ENCODE data around the gene FMC1.
"Not testable (repeated sequence)": the region's sequence is repeated elsewhere in the genome, so short reads cannot be mapped to it uniquely, and the experiment has no call there.

The FMC1 gene

DNA sequence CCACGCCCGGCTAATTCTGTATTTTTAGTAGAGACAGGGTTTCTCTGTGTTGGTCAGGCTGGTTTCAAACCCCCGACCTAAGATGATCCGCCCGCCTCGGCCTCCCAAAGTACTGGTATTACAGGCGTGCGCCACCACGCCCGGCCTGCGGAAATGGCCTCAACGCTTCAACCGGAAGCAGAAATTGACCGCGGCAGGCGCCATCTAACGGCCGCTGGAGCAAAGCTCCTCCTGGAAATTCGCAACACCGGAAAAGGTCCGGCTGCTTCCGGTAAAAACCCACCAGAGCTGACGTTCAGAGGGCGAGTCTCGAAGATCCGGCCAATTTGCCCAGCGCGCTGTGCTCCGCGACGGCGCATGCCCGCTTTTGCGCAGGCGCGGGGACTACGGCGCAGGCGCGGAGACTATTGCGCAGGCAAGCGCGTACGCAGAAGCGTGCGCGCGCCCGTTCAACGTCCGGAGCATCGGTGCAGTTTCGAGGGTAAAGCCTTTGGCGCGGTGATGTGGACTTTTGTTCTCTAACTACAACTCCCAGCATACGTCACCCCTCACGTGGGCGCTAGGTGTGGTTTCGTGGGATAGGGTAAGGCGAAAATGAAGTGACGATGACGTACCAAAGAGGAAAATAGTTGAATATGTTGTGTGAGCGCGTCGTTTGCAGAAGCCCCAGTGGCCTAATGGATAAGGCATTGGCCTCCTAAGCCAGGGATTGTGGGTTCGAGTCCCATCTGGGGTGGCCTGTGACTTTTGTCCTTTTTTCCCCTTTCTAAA lies 915 bp upstream of the FMC1 start:
- TF ChIP-seq, protein P1, sequence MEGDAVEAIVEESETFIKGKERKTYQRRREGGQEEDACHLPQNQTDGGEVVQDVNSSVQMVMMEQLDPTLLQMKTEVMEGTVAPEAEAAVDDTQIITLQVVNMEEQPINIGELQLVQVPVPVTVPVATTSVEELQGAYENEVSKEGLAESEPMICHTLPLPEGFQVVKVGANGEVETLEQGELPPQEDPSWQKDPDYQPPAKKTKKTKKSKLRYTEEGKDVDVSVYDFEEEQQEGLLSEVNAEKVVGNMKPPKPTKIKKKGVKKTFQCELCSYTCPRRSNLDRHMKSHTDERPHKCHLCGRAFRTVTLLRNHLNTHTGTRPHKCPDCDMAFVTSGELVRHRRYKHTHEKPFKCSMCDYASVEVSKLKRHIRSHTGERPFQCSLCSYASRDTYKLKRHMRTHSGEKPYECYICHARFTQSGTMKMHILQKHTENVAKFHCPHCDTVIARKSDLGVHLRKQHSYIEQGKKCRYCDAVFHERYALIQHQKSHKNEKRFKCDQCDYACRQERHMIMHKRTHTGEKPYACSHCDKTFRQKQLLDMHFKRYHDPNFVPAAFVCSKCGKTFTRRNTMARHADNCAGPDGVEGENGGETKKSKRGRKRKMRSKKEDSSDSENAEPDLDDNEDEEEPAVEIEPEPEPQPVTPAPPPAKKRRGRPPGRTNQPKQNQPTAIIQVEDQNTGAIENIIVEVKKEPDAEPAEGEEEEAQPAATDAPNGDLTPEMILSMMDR (IDR thresholded peaks at IDR 0.05; ENCODE audit: low read depth, low read length, missing control alignments): peak; percentile 74
- peak; percentile 99 for DNase-seq (ENCODE audit: low read depth)

DNA sequence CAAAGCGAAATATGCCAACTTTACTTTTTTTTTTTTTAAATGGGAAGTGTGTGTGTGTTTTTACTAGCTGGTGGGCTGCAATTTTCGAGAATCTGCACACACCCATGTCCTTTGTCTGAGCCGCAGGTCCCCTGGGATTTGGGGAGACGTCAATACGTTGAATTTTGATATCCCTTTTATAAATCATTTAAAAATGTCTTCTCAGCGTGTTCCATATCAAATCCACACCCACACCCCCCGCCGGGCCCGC lies 404 bp upstream of the FMC1 start:
- TF ChIP-seq, protein P1 (IDR thresholded peaks at IDR 0.05; ENCODE audit: low read depth, low read length, missing control alignments): no peak
- no peak for DNase-seq (ENCODE audit: low read depth)
- H3K4me3 ChIP-seq (ENCODE audit: low read depth, low read length): peak overlapping the region; percentile 90

More for the DNA sequence above, 915 bp upstream of the FMC1 start:
- H3K4me3 ChIP-seq (ENCODE audit: low read depth, low read length): peak overlapping the region; percentile 90

DNA sequence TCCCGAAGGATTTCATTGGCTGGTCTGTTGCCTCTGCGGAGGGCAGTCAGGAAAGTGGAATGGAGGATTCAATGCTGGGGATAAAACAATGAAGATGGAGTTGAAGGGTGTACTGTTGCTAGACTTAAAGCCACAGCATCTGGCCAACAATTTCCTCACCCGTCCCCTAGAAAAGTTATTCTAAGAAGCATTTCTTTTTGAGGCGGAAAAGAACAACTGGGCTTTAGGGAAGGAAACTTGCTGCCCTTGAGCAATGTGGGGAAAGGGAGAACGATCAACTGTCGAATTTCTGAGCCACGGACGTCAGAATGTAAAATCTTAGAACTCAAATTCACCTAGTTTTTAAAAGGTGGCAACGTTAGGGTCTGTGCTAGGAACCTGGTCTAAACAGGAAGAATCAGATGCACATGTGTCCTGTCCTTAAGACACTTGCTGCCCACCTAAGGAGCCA lies 664 bp downstream of the FMC1 start:
- H3K4me3 ChIP-seq (ENCODE audit: low read depth, low read length): peak overlapping the region; percentile 90
- TF ChIP-seq, protein P1 (IDR thresholded peaks at IDR 0.05; ENCODE audit: low read depth, low read length, missing control alignments): no peak
- DNase-seq (ENCODE audit: low read depth): peak; percentile 70

DNA sequence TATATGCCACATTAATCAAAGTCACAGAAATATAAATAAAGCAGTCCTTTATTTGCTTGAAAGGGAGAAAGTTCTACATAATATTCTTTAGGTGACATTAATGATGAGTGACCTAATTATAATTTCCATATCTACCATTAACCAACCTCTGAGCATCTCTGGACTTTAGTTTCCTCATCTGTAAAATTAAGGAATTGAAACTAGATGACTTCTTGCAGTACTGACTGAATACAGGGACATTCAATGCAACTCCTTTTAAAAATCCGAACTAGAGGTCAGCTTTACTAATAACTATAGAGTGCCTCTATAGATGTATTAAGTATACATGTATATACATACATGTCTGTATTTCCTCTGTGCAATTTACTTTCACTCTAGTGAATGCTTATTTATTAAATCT lies 3.9 kb downstream of the FMC1 start:
- TF ChIP-seq, protein P1 (IDR thresholded peaks at IDR 0.05; ENCODE audit: low read depth, low read length, missing control alignments): no peak
- DNase-seq (ENCODE audit: low read depth): no peak
- H3K4me3 ChIP-seq (ENCODE audit: low read depth, low read length): no peak overlapping the region

DNA sequence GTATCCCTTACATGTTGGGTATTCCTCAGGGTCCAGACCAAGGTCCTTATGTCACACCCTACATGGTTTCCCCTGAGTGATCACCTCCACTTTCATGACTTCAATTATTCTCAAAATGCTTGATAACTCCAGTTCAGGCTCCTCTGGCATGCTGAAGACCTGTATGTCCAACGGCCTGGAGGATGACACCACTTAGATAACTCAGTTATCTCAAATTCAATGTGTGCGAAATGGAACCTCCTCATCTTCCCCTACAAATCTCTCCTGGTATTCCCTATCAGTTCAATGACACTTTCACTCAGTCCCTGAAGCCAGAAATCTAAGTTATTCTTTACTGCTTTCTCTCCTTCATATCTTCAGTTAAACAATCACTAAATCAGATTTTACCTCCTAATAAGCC lies 9.9 kb downstream of the FMC1 start:
- H3K4me3 ChIP-seq (ENCODE audit: low read depth, low read length): no peak overlapping the region
- DNase-seq (ENCODE audit: low read depth): no peak
- TF ChIP-seq, protein P1 (IDR thresholded peaks at IDR 0.05; ENCODE audit: low read depth, low read length, missing control alignments): no peak

DNA sequence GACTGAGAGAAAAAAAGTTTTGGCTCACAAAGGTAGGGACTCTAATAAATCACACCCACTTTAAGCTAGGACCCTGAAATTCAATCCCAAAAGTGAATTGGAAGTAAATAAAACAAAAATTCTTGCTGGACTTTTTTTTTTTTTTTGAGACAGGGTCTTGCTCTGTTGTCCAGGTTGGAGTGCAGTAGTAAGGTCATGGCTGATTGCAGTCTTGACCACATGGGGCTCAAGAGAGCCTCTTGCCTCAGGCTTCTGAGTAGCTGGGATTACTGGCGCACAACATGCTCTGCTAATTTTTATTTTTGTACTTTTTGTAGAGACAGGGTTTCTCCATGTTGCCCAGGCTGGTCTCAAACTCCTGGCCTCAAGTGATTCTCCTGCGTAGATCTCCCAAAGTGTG lies 13.6 kb downstream of the FMC1 start:
- H3K4me3 ChIP-seq (ENCODE audit: low read depth, low read length): no peak overlapping the region
- TF ChIP-seq, protein P1 (IDR thresholded peaks at IDR 0.05; ENCODE audit: low read depth, low read length, missing control alignments): no peak
- no peak for DNase-seq (ENCODE audit: low read depth)

DNA sequence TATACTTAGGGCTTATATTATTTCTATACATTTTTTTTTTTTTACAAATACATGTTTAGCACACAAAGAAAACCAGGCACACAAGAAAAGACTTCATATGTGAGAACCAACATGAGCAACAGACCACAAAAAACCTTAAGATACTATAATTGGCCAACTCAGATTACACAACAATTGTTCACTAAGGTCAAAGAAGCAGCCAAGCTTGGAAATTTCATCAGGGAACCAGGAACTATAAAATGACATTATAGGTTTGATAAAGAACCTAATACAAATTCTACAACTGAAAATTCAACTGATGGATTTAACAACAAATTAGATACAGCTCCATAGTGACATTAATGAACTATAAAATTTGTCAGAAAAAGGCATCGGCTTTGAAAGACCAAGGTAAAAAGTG lies 14.2 kb downstream of the FMC1 start:
- no peak for DNase-seq (ENCODE audit: low read depth)
- H3K4me3 ChIP-seq (ENCODE audit: low read depth, low read length): no peak overlapping the region
- TF ChIP-seq, protein P1 (IDR thresholded peaks at IDR 0.05; ENCODE audit: low read depth, low read length, missing control alignments): no peak

DNA sequence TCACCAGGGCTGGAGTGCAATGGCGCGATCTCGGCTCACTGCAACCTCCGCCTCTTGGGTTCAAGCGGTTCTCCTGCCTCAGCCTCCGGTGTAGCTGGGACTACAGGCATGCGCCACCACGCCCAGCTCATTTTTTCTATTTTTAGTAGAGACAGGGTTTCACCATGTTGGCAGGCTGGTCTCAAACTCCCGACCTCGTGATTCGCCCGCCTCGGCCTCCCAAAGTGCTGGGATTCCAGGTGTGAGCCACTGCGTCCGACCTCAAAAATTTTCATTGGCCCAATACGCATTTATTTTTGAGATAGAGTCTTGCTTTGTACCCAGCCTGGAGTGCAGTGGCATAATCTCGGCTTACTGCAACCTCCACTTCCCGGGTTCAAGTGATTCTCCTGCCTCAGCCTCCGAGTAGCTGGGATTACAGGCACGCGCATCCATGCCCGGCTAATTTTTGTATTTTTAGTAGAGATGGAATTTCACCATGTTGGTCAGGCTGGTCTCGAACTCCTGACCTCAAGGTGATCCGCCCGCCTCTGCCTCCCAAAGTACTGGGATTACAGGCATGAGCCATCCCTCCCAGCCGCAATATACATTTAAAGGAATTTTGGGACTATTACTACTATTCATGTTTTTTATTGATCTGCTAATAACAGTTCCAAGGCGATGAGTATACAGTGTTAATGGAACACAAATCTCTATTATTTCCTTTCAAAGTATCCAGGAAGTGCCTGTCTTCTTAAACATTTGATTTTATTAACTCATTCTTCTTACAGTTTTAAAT lies 16.8 kb downstream of the FMC1 start:
- not testable (repeated sequence) for DNase-seq (ENCODE audit: low read depth)
- H3K4me3 ChIP-seq (ENCODE audit: low read depth, low read length): peak overlapping the region; percentile 75

Measured in GM12864 (cell line).